ENCODE measurements around the gene LRWD1. TPM values are rescaled to one million over a fixed set of nuclear protein-coding genes. Genes with fewer than 3 reads are reported as not detected.
A peak's percentile ranks its signal among the peaks of the same experiment; 100 is the strongest.
"Not testable (repeated sequence)": the region's sequence is repeated elsewhere in the genome, so short reads cannot be mapped to it uniquely, and the experiment has no call there.

Gene LRWD1
- polyA plus RNA-seq, 1 donor from 2014 or later, result 13.4 TPM

- Mint-ChIP-seq H3K27me3 (no peaks in the 10 kb centered on the region), H3K4me1 (peaks cover 0 to 10% (median 7%) of the 10 kb centered on the region in 3 donors), H3K4me3 (peak overlapping the region in 1 of 4 donors; percentile 74), H3K9me3 (no peaks in the 10 kb centered on the region), H3K27ac (no peak overlapping the region), H3K36me3 (no peaks in the 10 kb centered on the region)
Observed at GRCh38 chr7:102469972-102470825, 5.4 kb downstream of the LRWD1 start.

DNA sequence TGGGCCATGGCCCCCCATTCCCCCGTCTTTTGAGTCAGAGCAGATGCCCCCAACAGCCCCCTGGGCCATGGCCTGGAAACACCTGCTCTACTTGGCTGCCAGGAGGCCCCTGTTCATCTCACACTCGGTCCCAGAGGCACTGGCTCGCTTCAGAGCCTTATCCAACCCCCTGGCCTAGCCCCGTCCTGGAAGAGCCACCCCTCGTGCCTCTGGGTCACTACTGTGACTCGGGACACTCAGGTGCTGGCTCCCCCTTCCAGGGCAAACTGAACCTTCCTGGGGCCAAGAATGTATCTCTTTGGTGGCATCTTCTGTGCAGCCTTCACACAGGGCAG, 7.0 kb downstream of the LRWD1 start:
- Mint-ChIP-seq H3K36me3 (no peaks in the 10 kb centered on the region), H3K4me3 (no peak overlapping the region), H3K27me3 (no peaks in the 10 kb centered on the region), H3K4me1 (peaks cover 0 to 2% (median 1%) of the 10 kb centered on the region in 3 donors), H3K9me3 (no peaks in the 10 kb centered on the region), H3K27ac (peak overlapping the region in 1 of 3 donors; percentile 35)

DNA sequence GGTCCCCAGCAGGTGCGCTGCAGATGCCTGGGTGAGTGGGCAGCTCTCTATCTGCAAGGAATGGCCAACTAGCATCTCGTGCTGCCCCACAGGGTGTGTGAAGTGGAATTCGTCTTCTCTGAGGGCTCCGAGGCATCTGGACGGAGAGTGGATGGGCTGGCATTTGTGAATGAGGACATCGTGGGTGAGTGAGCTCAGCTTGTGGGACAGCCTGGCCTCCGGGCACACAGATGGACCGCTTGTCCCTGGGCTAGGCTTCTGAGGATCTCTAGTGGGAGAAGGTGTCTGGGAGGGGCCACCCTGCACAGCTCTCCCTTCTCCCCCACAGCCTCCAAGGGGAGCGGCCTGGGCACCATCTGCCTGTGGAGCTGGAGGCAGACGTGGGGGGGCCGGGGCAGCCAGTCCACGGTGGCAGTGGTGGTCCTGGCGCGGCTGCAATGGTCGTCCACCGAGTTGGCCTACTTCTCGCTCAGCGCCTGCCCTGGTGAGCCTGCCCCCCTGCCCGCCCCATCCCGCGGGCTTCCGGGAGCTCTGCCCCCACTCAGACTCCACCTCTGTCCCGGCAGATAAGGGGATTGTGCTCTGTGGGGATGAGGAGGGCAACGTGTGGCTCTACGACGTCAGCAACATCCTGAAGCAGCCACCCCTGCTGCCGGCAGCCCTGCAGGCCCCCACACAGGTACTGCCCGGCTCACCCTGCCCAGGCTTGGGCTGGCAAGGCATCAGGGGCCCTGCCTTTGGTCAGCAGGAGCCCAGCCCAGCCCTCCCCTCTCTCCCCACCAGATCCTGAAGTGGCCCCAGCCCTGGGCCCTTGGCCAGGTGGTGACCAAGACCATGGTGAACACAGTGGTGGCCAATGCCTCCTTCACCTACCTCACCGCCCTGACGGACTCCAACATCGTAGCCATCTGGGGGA, 7.6 kb downstream of the LRWD1 start:
- Mint-ChIP-seq H3K27ac (peak overlapping the region in 1 of 3 donors; percentile 35), H3K36me3 (no peaks in the 10 kb centered on the region), H3K4me3 (no peak overlapping the region), H3K4me1 (no peaks in the 10 kb centered on the region), H3K27me3 (no peaks in the 10 kb centered on the region), H3K9me3 (no peaks in the 10 kb centered on the region)

DNA sequence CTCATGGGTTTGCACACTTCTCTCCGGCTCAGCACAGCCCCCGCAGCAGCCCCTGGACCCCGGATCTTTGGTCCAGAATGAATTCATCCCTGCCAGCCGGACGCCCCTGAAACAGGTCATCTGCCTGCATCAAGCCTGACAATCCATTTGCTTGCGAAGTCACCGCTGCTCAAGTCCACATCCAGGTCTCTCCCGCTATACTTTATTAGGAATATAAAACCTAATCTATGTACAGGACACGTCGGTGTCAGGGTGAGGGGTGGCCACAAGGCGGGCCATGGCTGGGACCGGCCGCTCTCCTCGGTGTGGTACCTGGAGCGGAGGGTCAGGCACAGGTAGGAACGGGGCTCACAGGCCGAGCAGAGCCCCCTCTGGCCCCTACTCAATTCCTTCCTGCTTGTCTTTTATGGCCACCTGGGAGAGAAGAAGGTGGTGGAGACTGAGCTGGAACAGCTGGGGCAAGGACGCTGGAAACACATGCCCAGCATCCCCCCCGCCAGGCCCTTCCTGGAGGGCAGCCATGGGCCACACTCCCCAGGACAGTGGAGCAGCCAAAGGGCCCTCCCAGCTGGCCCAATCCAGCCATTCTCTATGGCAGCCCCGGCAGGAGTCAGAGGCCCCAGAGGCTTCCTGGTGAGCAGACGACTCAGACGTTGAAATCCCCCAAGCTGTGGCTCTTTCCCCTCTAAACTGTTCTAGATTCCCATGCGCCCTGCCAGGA, 8.6 kb downstream of the LRWD1 start:
- Mint-ChIP-seq H3K4me1 (no peaks in the 10 kb centered on the region), H3K9me3 (no peaks in the 10 kb centered on the region), H3K36me3 (no peaks in the 10 kb centered on the region), H3K27me3 (no peaks in the 10 kb centered on the region), H3K27ac (peak overlapping the region in 1 of 3 donors; percentile 35), H3K4me3 (peak overlapping the region in 2 of 4 donors; percentile 9 to 35)

- not testable (repeated sequence) for H3K27me3 Mint-ChIP-seq, H3K4me3 Mint-ChIP-seq, H3K4me1 Mint-ChIP-seq, H3K27ac Mint-ChIP-seq, H3K9me3 Mint-ChIP-seq, H3K36me3 Mint-ChIP-seq
Observed at GRCh38 chr7:102474116-102474515, 9.3 kb downstream of the LRWD1 start.

GRCh38 chr7:102474736-102475435, 10.1 kb downstream of the LRWD1 start:
- not testable (repeated sequence) for H3K36me3 Mint-ChIP-seq, H3K9me3 Mint-ChIP-seq, H3K27ac Mint-ChIP-seq, H3K4me3 Mint-ChIP-seq, H3K4me1 Mint-ChIP-seq, H3K27me3 Mint-ChIP-seq

DNA sequence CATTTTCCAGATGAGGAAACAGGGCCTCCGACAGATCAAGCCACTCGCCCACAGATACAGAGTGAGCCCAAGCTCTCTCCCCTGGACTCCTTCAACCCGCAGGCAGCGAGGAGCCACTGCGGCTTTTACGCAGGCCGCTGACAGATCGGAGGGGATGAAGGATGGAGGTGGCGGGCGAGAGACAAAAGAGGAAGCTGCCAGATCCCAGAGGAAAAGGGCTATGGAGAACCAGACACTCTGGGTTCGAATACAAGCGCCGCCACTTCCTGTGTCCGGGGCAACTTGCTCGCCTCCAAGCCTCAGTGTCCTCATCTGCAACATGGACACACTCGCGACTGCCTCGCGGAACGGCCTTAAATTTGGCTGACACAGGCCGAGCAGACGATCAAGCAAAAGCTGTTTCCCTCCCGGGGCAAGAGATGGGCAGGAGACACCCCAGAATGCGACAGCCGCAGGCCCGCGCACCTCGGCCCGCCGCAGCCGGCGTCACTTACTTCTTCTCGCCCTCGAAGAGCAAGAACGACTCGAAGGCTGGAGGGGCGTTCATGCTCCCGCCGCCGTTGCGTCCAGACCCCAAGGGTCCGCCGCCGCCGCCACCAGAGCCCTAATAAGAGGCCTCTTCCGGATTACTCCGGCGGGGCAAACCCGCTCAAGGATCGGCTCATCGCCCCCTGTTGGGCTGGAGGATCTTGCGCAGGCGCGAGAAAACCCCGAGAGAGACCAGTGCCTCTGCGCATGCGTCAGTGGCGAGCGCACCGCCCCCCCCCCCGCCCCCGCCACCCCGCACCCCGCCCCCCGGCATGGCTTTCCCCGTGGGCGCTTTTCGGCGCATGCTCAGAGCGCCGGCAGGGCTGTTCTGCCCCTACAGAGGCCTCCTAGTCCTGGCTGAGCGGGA, 13.8 kb downstream of the LRWD1 start, which contains the start of gene POLR2J:
Gene POLR2J (minus strand): TSS at position 609 of the 895 bp plus-strand sequence. CDS start 62 bp downstream, at position 547.
- H3K27me3 Mint-ChIP-seq, H3K36me3 Mint-ChIP-seq, H3K4me1 Mint-ChIP-seq, H3K9me3 Mint-ChIP-seq: not testable (repeated sequence)
- H3K27ac Mint-ChIP-seq, result peak within 1 kb of the TSS; percentile 31 to 95 (median 84)
- peak within 1 kb of the TSS; percentile 92 to 96 (median 93) for H3K4me3 Mint-ChIP-seq

GRCh38 chr7:102479209-102479584, 14.4 kb downstream of the LRWD1 start:
- not testable (repeated sequence) for H3K4me1 Mint-ChIP-seq, H3K4me3 Mint-ChIP-seq, H3K27ac Mint-ChIP-seq, H3K9me3 Mint-ChIP-seq, H3K36me3 Mint-ChIP-seq, H3K27me3 Mint-ChIP-seq

- peak overlapping the region in 1 of 3 donors; percentile 59 for H3K27ac Mint-ChIP-seq
- H3K27me3 Mint-ChIP-seq, H3K4me1 Mint-ChIP-seq, H3K9me3 Mint-ChIP-seq, H3K36me3 Mint-ChIP-seq: not testable (repeated sequence)
- H3K4me3 Mint-ChIP-seq, result peak overlapping the region in 1 of 4 donors; percentile 76
Observed at GRCh38 chr7:102479982-102480637, 15.3 kb downstream of the LRWD1 start.

DNA sequence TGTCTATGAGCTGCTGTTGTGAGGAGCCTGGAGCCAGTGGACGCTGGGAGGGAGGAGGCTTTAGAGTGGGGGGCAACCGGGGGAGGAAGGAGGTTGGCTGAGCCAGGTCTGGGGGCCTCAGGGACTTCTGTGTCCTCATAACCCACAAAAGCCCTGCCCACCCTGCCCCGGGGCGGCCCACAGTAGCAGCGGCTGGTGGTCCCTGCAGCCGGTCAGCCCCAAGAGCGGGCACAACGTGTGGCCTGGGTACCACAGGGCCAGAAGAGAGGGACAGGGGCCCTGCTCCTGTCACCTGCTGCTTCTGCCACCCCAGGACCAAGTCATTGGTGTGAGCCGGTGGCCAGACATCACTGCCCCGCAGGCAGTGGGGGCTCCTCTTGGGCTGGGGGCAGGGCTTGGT, 17.2 kb downstream of the LRWD1 start:
- not testable (repeated sequence) for H3K36me3 Mint-ChIP-seq, H3K9me3 Mint-ChIP-seq, H3K4me3 Mint-ChIP-seq, H3K27ac Mint-ChIP-seq, H3K4me1 Mint-ChIP-seq, H3K27me3 Mint-ChIP-seq

DNA sequence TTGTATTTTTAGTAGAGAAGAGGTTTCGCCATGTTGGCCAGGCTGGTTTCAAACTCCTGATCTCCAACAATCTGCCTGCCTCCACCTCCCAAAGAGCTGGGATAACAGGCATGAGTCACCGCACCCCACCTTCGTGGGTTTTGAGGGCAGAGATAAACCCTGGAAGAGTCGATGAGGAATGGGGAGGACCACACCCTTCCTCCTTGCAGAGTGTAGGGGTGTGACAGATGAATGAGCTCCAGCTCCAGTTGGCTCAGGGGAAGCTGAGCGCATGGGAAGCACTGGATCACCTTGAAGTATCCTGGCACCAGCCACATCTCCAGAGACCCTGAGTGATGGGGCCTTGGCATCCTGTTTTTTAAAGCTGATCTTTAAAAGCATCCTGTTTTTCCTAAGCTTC, 19.5 kb downstream of the LRWD1 start:
- H3K27me3 Mint-ChIP-seq, H3K36me3 Mint-ChIP-seq, H3K4me1 Mint-ChIP-seq, H3K4me3 Mint-ChIP-seq, H3K27ac Mint-ChIP-seq, H3K9me3 Mint-ChIP-seq: not testable (repeated sequence)

GRCh38 chr7:102490529-102491075, 25.8 kb downstream of the LRWD1 start:
- H3K4me3 Mint-ChIP-seq, H3K36me3 Mint-ChIP-seq, H3K4me1 Mint-ChIP-seq, H3K9me3 Mint-ChIP-seq, H3K27me3 Mint-ChIP-seq, H3K27ac Mint-ChIP-seq: not testable (repeated sequence)

DNA sequence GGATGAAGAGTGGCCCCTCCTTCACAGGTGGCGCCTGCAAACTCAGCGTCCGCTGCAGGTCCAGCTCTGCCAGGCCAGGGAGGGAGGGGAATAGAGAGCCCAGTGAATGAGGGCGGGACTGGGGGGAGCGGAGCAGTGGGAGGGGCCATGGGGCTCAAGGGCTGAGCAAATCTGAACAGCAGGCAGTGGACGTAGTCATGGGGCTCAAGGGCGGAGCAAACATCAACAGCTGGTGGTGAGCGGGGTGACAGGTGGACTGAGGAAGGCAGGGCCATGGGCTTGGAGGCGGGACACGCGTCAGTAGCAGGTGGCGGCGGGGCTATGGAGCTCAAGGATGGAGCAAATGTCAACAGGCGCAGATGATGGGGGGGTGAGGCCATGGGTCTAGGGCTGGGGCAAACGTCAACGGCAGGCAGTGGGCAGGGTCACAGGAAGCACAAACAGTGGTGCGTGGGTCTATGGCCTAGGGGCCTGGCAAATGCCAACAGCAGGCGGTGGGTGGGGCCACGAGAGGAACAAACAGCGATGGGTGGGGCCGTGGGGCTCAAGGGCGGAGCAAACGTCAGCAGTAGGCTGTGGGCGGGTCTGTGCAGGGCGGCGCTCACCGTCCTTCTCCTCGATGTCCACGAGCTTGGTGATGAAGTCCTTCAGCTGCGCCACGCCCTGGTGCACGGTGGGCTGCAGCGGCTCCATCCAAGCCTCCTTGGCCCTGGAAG, 28.6 kb downstream of the LRWD1 start:
- not testable (repeated sequence) for H3K4me3 Mint-ChIP-seq, H3K27me3 Mint-ChIP-seq, H3K27ac Mint-ChIP-seq, H3K36me3 Mint-ChIP-seq, H3K4me1 Mint-ChIP-seq, H3K9me3 Mint-ChIP-seq

Measured in IgD-negative memory B cell (primary cell).